ENCODE data around the gene ARID3A. TPM values are rescaled to one million over a fixed set of nuclear protein-coding genes. Genes with fewer than 3 reads are reported as not detected.

ARID3A gene
- total and polyA plus RNA-seq, 2 of the 13 experiments (the other 11 are each of a cell fraction or from before 2014, with no cell fraction given), result 71.3 to 77.9 TPM

- no peak for TF ChIP-seq HNF1A (IDR thresholded peaks at IDR 0.05; ENCODE audit: low read depth)
- TF ChIP-seq HNF1A (CRISPR knock-in tag; IDR thresholded peaks at IDR 0.05; ENCODE audit: borderline replicate concordance), result peak; percentile 77; the same call in 1 of the 2 replicates
- TF ChIP-seq ZBTB33 (CRISPR knock-in tag; IDR thresholded peaks at IDR 0.05), result peak; percentile 91
- peak; percentile 89 for TF ChIP-seq HOXA5 (CRISPR knock-in tag; IDR thresholded peaks at IDR 0.05)
- peak; percentile 91 for TF ChIP-seq FOXO1 (CRISPR knock-in tag; IDR thresholded peaks at IDR 0.05)
- TF ChIP-seq RFXAP (CRISPR knock-in tag; IDR thresholded peaks at IDR 0.05; ENCODE audit: borderline replicate concordance), result peak; percentile 84; the same call in 1 of the 2 replicates
- peak; percentile 91 for TF ChIP-seq ZNF558 (CRISPR knock-in tag; IDR thresholded peaks at IDR 0.05; ENCODE audit: borderline replicate concordance)
- TF ChIP-seq ZNF776 (CRISPR knock-in tag; IDR thresholded peaks at IDR 0.05), result peak; percentile 48; the same call in 1 of the 2 replicates
- TF ChIP-seq ZNF788 (CRISPR knock-in tag; IDR thresholded peaks at IDR 0.05; ENCODE audit: borderline replicate concordance), result peak; percentile 76; the same call in 1 of the 2 replicates
- peak; percentile 86; the same call in 1 of the 2 replicates for TF ChIP-seq HBP1 (CRISPR knock-in tag; IDR thresholded peaks at IDR 0.05; ENCODE audit: low read depth)
- no peak for TF ChIP-seq FOXC1 (CRISPR knock-in tag; IDR thresholded peaks at IDR 0.05; ENCODE audit: borderline replicate concordance)
- TF ChIP-seq ZNF556 (CRISPR knock-in tag; IDR thresholded peaks at IDR 0.05; ENCODE audit: borderline replicate concordance), result peak; percentile 88; the same call in 1 of the 2 replicates
- TF ChIP-seq ZFP90 (CRISPR knock-in tag; IDR thresholded peaks at IDR 0.05; ENCODE audit: borderline replicate concordance), result peak; percentile 69; the same call in 1 of the 2 replicates
- peak; percentile 90 for TF ChIP-seq BCL3 (CRISPR knock-in tag; IDR thresholded peaks at IDR 0.05)
- TF ChIP-seq KLF12 (CRISPR knock-in tag; IDR thresholded peaks at IDR 0.05; ENCODE audit: borderline replicate concordance), result peak; percentile 90; the same call in 1 of the 2 replicates
- TF ChIP-seq DNMT1 (CRISPR knock-in tag; IDR thresholded peaks at IDR 0.05), result 0 out of 2 replicates have a peak, but pooled peaks have one; percentile 31
Observed at GRCh38 chr19:934865-935479, 9.1 kb downstream of the ARID3A start (continued).

All from HepG2 (cell line).